Tibial nerve (tissue), 4 donors: Measurements from ENCODE around the gene SLC22A31.

Experiments
- EP300 ChIP-seq, 2 donors: sonication (generic); formaldehyde crosslinking; IDR thresholded peaks; one replicate each; pipeline ENCODE4 v1.6.1; 2017; ENCODE audit warnings: antibody characterized with exemption in 2 of 2, mild to moderate bottlenecking in 1 of 2
- POLR2A ChIP-seq, 2 donors: fragments of 450-650 bp; IDR thresholded peaks; one replicate each; pipeline ENCODE4 v1.6.1; 2017; ENCODE audit warnings: antibody characterized with exemption in 2 of 2, mild to moderate bottlenecking in 2 of 2, moderate library complexity in 2 of 2
- TF ChIP-seq, protein P1 (sequence below), 5 experiments: fragments of 200-600 bp in 3 of 5; fragments of 450-650 bp in 2 of 5; sonication (generic) in 3 of 5; IDR thresholded peaks; one replicate each; pipeline ENCODE4 v1.5.1; 2016 to 2019; ENCODE audit warnings: antibody characterized with exemption in 5 of 5, mild to moderate bottlenecking in 3 of 5, moderate library complexity in 2 of 5

DNA sequence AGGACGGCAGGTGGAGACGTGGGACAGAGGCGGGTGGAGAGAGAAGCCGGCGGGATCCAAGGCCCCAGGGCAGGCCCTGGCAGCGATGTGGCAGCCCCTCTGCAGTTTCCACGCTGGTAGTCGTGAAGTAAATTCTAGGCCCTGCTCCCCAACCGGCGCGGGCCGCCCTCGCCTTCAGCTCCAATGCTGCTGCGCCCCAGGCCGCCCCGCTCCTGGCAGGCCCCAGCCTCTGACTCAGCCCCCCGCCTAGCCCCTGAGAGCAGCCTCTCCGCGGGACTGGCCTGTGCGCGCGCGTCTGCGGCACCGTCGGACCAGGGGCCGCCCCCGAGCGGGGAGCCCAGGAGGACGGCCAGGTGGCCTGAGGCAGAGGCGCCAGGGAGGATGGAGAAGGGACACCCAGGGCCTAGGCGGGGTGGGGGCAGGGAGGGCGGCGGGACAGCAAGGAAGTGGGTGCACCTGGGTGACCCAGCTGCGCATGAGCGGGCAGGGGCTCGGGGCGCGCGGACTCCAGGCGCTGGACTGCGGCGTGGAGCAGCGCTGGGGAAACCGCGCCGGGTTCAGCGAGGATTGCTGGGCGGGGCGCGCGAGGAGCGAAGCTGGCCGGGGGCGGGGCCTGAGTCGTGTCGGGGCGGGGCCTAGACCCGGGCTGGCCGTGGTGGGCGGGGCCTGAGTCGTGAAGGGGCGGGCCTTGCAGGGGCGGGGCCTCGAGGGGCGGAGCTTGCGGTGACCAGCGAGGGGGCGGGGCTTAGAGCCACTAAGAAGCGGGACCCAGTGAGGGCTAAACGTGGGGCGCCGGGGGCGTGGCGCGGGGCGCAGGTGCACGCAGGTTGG lies 46.8 kb upstream of the SLC22A31 start:
- TF ChIP-seq POLR2A (IDR thresholded peaks at IDR 0.05) (no peak), EP300 (IDR thresholded peaks at IDR 0.05) (no peak)
- TF ChIP-seq, protein P1, sequence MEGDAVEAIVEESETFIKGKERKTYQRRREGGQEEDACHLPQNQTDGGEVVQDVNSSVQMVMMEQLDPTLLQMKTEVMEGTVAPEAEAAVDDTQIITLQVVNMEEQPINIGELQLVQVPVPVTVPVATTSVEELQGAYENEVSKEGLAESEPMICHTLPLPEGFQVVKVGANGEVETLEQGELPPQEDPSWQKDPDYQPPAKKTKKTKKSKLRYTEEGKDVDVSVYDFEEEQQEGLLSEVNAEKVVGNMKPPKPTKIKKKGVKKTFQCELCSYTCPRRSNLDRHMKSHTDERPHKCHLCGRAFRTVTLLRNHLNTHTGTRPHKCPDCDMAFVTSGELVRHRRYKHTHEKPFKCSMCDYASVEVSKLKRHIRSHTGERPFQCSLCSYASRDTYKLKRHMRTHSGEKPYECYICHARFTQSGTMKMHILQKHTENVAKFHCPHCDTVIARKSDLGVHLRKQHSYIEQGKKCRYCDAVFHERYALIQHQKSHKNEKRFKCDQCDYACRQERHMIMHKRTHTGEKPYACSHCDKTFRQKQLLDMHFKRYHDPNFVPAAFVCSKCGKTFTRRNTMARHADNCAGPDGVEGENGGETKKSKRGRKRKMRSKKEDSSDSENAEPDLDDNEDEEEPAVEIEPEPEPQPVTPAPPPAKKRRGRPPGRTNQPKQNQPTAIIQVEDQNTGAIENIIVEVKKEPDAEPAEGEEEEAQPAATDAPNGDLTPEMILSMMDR (IDR thresholded peaks at IDR 0.05) = no peak
